CD4-positive, alpha-beta T cell treated with Interleukin-4 for 1 hour (primary cell): Measurements from ENCODE around the gene ISL2.

Experiments
- DNase-seq, 2 donors: peaks; one replicate each; pipeline ENCODE4 v3.0.0-alpha.2; 2020 to 2022

The ISL2 gene

DNA sequence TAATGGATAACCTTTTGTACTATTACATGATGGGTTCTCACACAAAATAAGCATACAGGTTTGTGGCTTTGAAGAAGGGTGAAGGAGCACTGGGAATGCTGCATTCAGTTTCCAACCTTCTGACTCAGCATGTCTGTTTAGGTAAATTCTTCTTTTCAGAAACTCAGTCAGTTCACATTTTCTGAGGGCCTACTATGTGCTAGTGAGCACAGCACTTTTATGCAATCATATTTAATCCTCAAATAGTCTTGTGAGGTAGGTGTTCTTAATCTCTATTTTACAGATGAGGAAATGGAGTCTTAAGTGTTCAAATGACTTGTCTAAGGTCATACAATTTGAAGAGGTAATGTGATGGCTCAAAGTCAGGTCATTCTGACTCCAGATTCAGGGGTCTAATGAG, 41.2 kb downstream of the ISL2 start:
- no peak for DNase-seq

DNA sequence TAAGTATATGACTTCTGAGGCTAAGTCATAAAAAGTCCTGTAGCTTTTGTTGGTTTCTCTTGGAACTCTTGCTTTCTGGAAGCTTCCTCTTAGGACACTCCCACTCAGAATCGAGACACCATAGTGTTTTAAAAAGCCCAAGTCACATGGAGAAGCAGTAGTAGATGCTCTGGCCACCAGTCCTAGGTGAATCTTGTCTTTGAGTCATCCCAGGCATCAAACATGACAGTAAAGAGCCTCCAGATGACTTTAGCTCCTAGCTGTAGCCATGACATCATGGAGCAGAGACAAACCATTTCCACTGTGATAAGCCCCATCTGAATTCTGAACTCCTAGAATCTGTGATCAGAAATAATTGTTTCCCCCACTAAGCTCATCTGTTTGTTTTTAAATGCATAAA, 42.1 kb downstream of the ISL2 start:
- no peak for DNase-seq

DNA sequence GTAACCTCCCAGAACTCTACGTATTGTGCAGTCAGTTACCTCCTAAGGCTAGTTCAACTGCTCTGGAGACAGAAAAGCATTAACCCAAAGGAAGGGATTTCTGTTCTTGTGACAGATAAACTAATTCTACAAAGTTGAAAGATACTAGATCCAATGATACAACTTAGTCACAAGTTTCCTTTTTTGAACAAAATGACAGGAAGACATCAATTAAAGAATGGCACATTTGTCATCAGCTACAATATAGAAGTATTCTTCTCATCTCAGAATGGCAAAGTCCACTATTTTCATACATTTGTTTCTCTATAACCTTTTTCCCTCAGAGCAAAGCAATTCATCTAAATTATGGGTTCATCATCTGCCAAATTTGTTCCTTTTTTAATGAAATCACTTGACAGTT, 43.7 kb downstream of the ISL2 start:
- no peak for DNase-seq

DNA sequence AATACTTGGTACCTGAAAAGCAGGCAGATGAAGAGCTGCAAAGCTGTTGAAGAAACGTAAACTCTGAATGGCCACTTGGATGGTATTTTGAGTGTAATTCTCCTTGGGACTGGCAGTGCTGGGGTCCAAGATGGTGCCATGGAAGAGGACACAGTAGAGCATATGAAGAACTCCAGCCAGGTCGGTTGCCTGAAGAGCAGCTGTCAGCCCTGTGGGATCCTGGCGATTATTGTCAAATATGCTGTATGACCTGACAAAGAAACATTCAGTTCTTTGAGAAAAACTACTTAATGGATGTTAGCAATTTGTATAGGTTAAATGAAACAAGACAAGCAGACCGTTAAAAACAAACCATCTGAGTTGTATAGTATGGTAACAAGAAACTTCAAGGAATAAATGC, 44.8 kb downstream of the ISL2 start:
- DNase-seq: no peak

DNA sequence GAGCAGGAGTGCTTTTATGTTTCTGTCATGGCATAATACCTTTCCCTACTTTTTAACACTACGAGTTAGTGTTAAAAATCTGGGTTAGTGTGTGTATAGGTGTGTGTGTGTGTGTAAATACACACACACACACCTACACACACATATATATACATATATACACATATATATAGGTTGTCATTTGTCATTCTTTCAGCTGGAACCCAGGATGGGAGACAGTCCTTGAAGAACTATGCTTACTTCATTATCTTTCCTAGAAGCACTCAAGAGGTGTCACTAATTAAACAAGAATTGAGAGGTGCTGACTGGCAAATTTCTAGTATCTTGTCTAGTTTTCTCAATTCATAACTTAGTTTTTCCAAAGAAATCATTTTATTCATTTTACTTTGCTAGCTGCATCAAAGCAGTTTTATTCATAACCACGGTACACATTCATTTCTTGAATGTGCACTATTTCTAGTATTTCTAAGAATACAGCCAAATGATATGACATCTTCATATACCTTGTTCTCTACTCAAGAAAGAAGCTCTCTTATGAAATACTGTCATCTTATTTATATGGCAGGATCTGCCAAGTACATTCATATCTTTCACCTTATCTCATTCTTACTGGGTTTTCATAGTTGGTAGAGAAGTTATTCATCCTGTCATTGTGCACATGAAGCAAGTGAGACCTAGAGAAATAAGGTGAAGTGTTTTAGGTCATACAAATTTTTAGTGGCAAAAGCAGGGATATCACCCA, 46.6 kb downstream of the ISL2 start:
- DNase-seq: no peak

DNA sequence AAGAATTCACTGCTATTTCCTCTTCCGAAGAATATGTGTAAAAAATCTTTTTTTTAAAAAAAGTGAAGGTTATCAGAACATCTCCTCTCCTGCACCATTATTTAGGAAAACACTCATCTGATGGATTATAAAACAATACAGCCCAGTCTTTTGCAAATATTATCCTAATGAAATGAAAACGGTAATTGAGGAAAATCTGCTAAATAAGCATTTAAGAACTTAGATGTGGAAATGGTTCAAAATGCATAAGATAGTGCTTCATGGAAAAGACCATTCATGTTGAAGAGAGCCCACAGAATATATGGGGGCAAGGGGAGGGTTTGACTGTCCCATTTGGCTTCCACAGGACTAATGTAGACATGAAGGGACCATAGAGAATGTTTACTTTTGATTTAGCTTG, 47.8 kb downstream of the ISL2 start:
- DNase-seq: no peak

DNA sequence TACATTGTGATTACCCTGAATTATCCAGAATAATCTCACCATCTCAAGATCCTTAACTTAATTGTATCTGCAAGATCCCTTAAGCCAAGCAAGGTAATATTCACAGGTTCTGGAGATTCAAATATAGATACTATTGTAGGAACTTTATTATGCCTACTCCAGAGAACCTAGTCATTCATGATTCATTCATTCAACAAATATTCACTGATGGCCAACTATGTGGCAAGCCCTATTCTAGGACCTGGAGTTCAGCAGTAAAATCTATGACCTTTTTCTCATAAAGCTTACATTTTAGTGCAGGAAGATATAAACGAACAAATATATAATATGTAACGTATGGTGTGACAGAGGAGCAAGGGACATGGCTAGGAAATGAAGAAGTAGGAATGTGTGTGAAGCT, 49.6 kb downstream of the ISL2 start:
- DNase-seq: no peak

DNA sequence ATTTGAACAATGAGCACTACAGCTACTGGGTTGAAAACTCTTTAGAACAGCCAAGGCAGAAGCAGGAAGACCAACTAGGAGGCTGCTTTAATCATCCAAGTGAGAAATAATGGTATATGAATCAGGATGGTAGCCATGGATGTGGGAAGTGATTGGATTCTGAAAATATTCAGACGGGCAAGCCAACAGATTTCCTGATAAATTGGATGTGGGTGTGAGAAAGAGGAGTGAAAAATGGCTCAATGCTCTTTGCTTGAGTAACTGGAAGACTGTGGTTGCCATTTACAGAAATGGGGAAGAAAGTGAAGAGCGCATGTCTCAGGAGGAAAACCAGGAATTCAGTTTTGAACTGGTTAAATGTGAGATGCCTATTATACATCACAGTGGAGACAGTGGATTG, 50.4 kb downstream of the ISL2 start:
- DNase-seq: no peak

DNA sequence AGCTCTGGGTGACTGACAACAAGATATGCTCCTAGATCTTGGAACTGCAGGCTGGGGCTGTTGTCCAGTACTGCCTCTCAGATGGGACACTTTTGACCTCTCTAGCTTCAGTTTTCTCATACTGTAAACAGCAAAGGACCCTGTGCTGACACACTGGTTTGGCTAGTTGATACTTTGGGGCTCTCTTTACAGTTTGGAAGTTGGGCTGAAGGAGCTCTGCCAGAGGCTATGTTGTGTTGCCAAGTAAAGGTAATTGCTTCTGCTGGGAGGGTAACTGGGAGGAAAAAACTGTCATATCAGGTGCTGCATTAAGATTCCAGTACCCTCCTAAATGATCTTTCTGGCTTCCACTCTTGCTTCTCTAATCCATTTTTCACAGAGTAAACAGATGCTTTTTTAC, 54.0 kb downstream of the ISL2 start:
- DNase-seq: no peak

DNA sequence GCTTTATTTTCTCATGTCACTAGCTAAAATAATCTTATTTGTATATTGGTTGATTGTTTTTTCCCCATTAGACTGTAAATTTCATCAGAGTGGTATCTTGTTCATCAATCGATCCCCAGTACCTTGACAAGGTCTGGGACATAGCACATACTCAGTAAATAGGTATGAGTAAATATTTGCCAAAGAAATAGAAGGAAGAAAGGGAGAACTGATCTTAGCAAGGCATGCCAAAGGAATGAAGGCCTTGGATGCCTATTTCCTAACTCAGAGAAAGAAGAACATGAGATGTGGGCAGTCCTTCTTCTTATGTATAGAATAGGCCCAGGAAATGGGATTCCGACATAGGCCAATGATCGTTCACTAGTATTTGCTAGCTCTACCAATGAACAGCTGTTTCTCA, 54.7 kb downstream of the ISL2 start:
- DNase-seq: no peak

DNA sequence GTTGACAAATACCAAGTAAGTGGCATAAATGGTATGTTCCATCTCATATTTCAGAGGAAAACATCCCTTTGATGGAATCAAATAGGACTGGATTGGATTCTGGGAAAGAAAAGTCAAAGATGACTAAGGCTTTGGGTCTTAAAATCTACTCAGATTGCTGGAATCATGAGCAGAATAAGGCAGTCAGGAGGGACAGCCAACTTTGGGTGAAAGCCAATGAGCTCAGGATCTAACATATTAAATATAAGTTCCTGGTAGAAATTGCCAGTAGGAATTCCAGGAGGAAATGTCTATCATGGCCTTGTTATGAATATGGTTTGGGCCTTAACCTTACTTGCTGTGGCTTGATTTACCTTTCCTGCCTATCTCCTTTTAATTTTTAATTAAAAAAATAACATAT, 55.3 kb downstream of the ISL2 start:
- DNase-seq: no peak
